ENCODE measurements around the gene RBMS1. TPM values are rescaled to one million over a fixed set of nuclear protein-coding genes. Genes with fewer than 3 reads are reported as not detected.

The RBMS1 gene
- total RNA-seq, 1 donor from 2014 or later = 148 TPM

DNA sequence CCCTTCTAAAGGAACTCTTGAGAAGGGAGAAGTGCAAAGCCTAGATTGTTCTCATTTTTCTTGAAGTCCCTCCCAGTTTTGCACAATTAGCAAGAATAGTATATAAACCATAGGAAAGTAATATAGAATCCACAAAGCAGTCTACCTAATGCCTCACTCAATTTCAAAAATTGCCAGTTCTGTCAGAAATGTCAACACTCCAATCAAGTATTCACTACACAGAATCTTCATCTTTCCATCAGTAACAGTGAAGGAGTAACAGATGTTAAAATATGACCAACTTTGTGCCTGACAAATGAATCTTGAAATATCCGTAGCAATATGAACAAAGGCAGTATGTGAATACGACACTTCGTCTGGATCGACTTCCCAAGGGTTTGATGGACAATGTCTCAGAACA lies 56.3 kb downstream of the RBMS1 start:
- Histone ChIP-seq H3K4me3 (ENCODE audit: insufficient read depth, low read depth, low read length) (no peak overlapping the region), H3K4me2 (ENCODE audit: low read length) (no peak overlapping the region), H2AFZ (ENCODE audit: low read depth, low read length) (no peak overlapping the region), H3K9ac (ENCODE audit: low read length) (no peak overlapping the region), H3K9me3 (ENCODE audit: insufficient read depth, low read depth, low read length) (peaks cover 3% of the 10 kb centered on the region), H3K27me3 (ENCODE audit: insufficient read depth, low read length) (no peaks in the 10 kb centered on the region), H3K27ac (ENCODE audit: low read depth, low read length) (no peak overlapping the region), H4K20me1 (ENCODE audit: insufficient read depth, low read length) (peaks cover 21% of the 10 kb centered on the region), H3K79me2 (ENCODE audit: insufficient read depth, low read length) (peaks cover 49% of the 10 kb centered on the region), H3K36me3 (ENCODE audit: insufficient read depth, low read length) (no peaks in the 10 kb centered on the region), H3K4me1 (ENCODE audit: insufficient read depth, low read length) (peaks cover 16% of the 10 kb centered on the region)
- Mint-ChIP-seq H3K27ac (ENCODE audit: unreplicated experiment) (no peak overlapping the region), H3K4me1 (ENCODE audit: low read depth, unreplicated experiment) (peaks cover 12% of the 10 kb centered on the region), H3K9me3 (ENCODE audit: unreplicated experiment) (peaks cover 9% of the 10 kb centered on the region), H3K4me3 (ENCODE audit: unreplicated experiment) (no peak overlapping the region), H3K27me3 (ENCODE audit: low read depth, unreplicated experiment) (no peaks in the 10 kb centered on the region), H3K36me3 (ENCODE audit: low read depth, unreplicated experiment) (peaks cover 21% of the 10 kb centered on the region)
- no peak for DNase-seq (ENCODE audit: low read depth)
- FAIRE-seq = peak; percentile 5
- TF ChIP-seq EZH2 (IDR thresholded peaks at IDR 0.05; ENCODE audit: insufficient read depth, low read length) (no peak), CTCF (IDR thresholded peaks at IDR 0.05; ENCODE audit: insufficient read depth, low read depth, low read length) (no peak)

DNA sequence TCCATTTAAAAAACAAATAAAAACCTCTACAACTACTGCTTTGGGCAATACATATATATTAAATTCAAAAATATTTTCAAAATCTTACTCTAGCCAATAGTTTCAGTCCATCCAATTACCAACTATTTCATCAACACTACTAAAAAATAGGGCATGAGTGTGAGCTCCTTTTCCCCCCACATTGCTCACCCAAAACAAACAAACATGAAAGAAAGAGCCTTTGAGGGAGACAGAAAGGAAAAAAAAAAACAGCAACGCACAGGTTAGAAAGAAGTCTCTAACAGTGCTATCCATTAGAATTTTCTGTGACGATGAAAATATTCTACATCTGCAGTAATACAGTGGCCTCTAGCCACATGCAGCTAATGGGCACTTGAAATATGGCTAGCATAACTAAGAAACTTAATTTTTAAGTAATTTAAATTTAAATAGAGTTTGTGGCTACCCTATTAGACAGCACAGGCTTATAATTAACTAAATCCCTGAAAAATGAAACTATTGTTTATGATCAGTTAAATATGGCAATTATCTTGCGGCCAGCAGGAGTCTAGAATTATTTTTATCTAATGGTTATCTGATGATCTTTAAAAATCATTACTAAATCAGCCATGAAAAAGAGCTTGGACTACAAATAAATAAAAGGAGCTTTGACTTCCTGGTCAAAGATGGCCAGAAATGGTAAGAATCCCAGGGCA lies 59.2 kb downstream of the RBMS1 start:
- Mint-ChIP-seq H3K27ac (ENCODE audit: unreplicated experiment) (no peak overlapping the region), H3K4me3 (ENCODE audit: unreplicated experiment) (no peak overlapping the region), H3K36me3 (ENCODE audit: low read depth, unreplicated experiment) (peaks cover 26% of the 10 kb centered on the region), H3K9me3 (ENCODE audit: unreplicated experiment) (peaks cover 12% of the 10 kb centered on the region), H3K4me1 (ENCODE audit: low read depth, unreplicated experiment) (peaks cover 19% of the 10 kb centered on the region), H3K27me3 (ENCODE audit: low read depth, unreplicated experiment) (no peaks in the 10 kb centered on the region)
- TF ChIP-seq EZH2 (IDR thresholded peaks at IDR 0.05; ENCODE audit: insufficient read depth, low read length) (no peak), CTCF (IDR thresholded peaks at IDR 0.05; ENCODE audit: insufficient read depth, low read depth, low read length) (no peak)
- H3K79me2 ChIP-seq (ENCODE audit: insufficient read depth, low read length) = peaks cover 52% of the 10 kb centered on the region
- no peak overlapping the region for H3K9ac ChIP-seq (ENCODE audit: low read length)
- H3K4me1 ChIP-seq (ENCODE audit: insufficient read depth, low read length) = peaks cover 17% of the 10 kb centered on the region
- H3K36me3 ChIP-seq (ENCODE audit: insufficient read depth, low read length) = no peaks in the 10 kb centered on the region
- no peak overlapping the region for H2AFZ ChIP-seq (ENCODE audit: low read depth, low read length)
- no peak overlapping the region for H3K4me2 ChIP-seq (ENCODE audit: low read length)
- FAIRE-seq (no peak), DNase-seq (ENCODE audit: low read depth) (no peak)
- no peaks in the 10 kb centered on the region for H3K9me3 ChIP-seq (ENCODE audit: insufficient read depth, low read depth, low read length)
- H3K27me3 ChIP-seq (ENCODE audit: insufficient read depth, low read length) = no peaks in the 10 kb centered on the region
- H4K20me1 ChIP-seq (ENCODE audit: insufficient read depth, low read length) = peaks cover 17% of the 10 kb centered on the region
- no peak overlapping the region for H3K4me3 ChIP-seq (ENCODE audit: insufficient read depth, low read depth, low read length)
- no peak overlapping the region for H3K27ac ChIP-seq (ENCODE audit: low read depth, low read length)

GRCh38 chr2:160433466-160434140 lies 60.0 kb downstream of the RBMS1 start:
- no peak overlapping the region for H3K27ac Mint-ChIP-seq (ENCODE audit: unreplicated experiment)

More at GRCh38 chr2:160433466-160434140, 60.0 kb downstream of the RBMS1 start:
- Histone ChIP-seq H2AFZ (ENCODE audit: low read depth, low read length) (no peak overlapping the region), H3K36me3 (ENCODE audit: insufficient read depth, low read length) (no peaks in the 10 kb centered on the region), H3K9me3 (ENCODE audit: insufficient read depth, low read depth, low read length) (no peaks in the 10 kb centered on the region), H3K4me3 (ENCODE audit: insufficient read depth, low read depth, low read length) (no peak overlapping the region), H3K27me3 (ENCODE audit: insufficient read depth, low read length) (no peaks in the 10 kb centered on the region), H3K79me2 (ENCODE audit: insufficient read depth, low read length) (peaks cover 52% of the 10 kb centered on the region), H3K27ac (ENCODE audit: low read depth, low read length) (no peak overlapping the region), H3K4me1 (ENCODE audit: insufficient read depth, low read length) (peaks cover 20% of the 10 kb centered on the region), H3K4me2 (ENCODE audit: low read length) (peak overlapping the region; percentile 57), H3K9ac (ENCODE audit: low read length) (no peak overlapping the region), H4K20me1 (ENCODE audit: insufficient read depth, low read length) (peaks cover 17% of the 10 kb centered on the region)
- DNase-seq (ENCODE audit: low read depth) = no peak
- no peaks in the 10 kb centered on the region for H3K27me3 Mint-ChIP-seq (ENCODE audit: low read depth, unreplicated experiment)
- H3K36me3 Mint-ChIP-seq (ENCODE audit: low read depth, unreplicated experiment) = peaks cover 26% of the 10 kb centered on the region
- peaks cover 19% of the 10 kb centered on the region for H3K4me1 Mint-ChIP-seq (ENCODE audit: low read depth, unreplicated experiment)
- H3K9me3 Mint-ChIP-seq (ENCODE audit: unreplicated experiment) = peaks cover 12% of the 10 kb centered on the region
- TF ChIP-seq EZH2 (IDR thresholded peaks at IDR 0.05; ENCODE audit: insufficient read depth, low read length) (no peak), CTCF (IDR thresholded peaks at IDR 0.05; ENCODE audit: insufficient read depth, low read depth, low read length) (no peak)
- peak; percentile 34 for FAIRE-seq
- no peak overlapping the region for H3K4me3 Mint-ChIP-seq (ENCODE audit: unreplicated experiment)
